ENCODE results near the gene PRF1. TPM values are rescaled to one million over a fixed set of nuclear protein-coding genes. Genes with fewer than 3 reads are reported as not detected.
A peak's percentile ranks its signal among the peaks of the same experiment; 100 is the strongest.

Gene PRF1
- total and polyA plus RNA-seq, 2 of the 13 experiments (the other 11 are each of a cell fraction or from before 2014, with no cell fraction given): 1.00 to 1.4 TPM

- no peak for TF ChIP-seq SETDB1 (CRISPR knock-in tag; IDR thresholded peaks at IDR 0.05; ENCODE audit: borderline replicate concordance)
- no peak for TF ChIP-seq ZNF615 (CRISPR knock-in tag; IDR thresholded peaks at IDR 0.05; ENCODE audit: borderline replicate concordance)
- no peak for TF ChIP-seq CTCF (CRISPR knock-in tag; IDR thresholded peaks at IDR 0.05)
- peak; percentile 39; the same call in 1 of the 2 replicates for TF ChIP-seq TCF7 (IDR thresholded peaks at IDR 0.05; ENCODE audit: low read depth)
- TF ChIP-seq CHD4 (IDR thresholded peaks at IDR 0.05; ENCODE audit: borderline replicate concordance, low read length): peak; percentile 69; the same call in 1 of the 2 replicates
- TF ChIP-seq ZNF432 (CRISPR knock-in tag; IDR thresholded peaks at IDR 0.05; ENCODE audit: borderline replicate concordance): no peak
- TF ChIP-seq THAP8 (CRISPR knock-in tag; IDR thresholded peaks at IDR 0.05; ENCODE audit: borderline replicate concordance): no peak
- TF ChIP-seq MXI1 (IDR thresholded peaks at IDR 0.05; ENCODE audit: borderline replicate concordance, low read depth, low read length): no peak; the same call in 2 of the 3 replicates
- no peak for TF ChIP-seq ZNF572 (CRISPR knock-in tag; IDR thresholded peaks at IDR 0.05)
- TF ChIP-seq ZNF782 (CRISPR knock-in tag; IDR thresholded peaks at IDR 0.05; ENCODE audit: borderline replicate concordance): no peak
- no peak for TF ChIP-seq SCMH1 (CRISPR knock-in tag; IDR thresholded peaks at IDR 0.05; ENCODE audit: borderline replicate concordance)
- TF ChIP-seq ZNF484 (CRISPR knock-in tag; IDR thresholded peaks at IDR 0.05; ENCODE audit: borderline replicate concordance, low read depth): no peak
- no peak for TF ChIP-seq ZZZ3 (CRISPR knock-in tag; IDR thresholded peaks at IDR 0.05; ENCODE audit: borderline replicate concordance)
- TF ChIP-seq HNF4G (IDR thresholded peaks at IDR 0.05; ENCODE audit: borderline replicate concordance, low read depth, low read length): peak; percentile 64; the same call in 1 of the 2 replicates
- 0 out of 2 replicates have a peak, but pooled peaks have one; percentile 35 for TF ChIP-seq HNF4G (CRISPR knock-in tag; IDR thresholded peaks at IDR 0.05; ENCODE audit: borderline replicate concordance, low read depth)
- TF ChIP-seq THYN1 (CRISPR knock-in tag; IDR thresholded peaks at IDR 0.05; ENCODE audit: borderline replicate concordance, low read depth): no peak
- TF ChIP-seq ZNF207 (IDR thresholded peaks at IDR 0.05; ENCODE audit: borderline replicate concordance): no peak
- TF ChIP-seq MED13 (CRISPR knock-in tag; IDR thresholded peaks at IDR 0.05): no peak
- TF ChIP-seq PAF1 (CRISPR knock-in tag; IDR thresholded peaks at IDR 0.05): no peak
- no peak for TF ChIP-seq FUBP1 (CRISPR knock-in tag; IDR thresholded peaks at IDR 0.05; ENCODE audit: borderline replicate concordance)
- no peak for TF ChIP-seq ZNF10 (CRISPR knock-in tag; IDR thresholded peaks at IDR 0.05; ENCODE audit: borderline replicate concordance, low read depth)
- no peak for TF ChIP-seq MTERF4 (CRISPR knock-in tag; IDR thresholded peaks at IDR 0.05)
- TF ChIP-seq CHD2 (IDR thresholded peaks at IDR 0.05; ENCODE audit: low read depth, low read length): no peak
- TF ChIP-seq IRF2 (CRISPR knock-in tag; IDR thresholded peaks at IDR 0.05): no peak
- TF ChIP-seq ZNF607 (CRISPR knock-in tag; IDR thresholded peaks at IDR 0.05; ENCODE audit: borderline replicate concordance): peak; percentile 44; the same call in 1 of the 2 replicates
Measured at GRCh38 chr10:70596110-70596798, 6.3 kb downstream of the PRF1 start (continued).
